Measurements from ENCODE around the gene IPO11. TPM values are rescaled to one million over a fixed set of nuclear protein-coding genes. Genes with fewer than 3 reads are reported as not detected.

The IPO11 gene
- total RNA-seq, 2 donors from 2014 or later = 17.5 to 39.8 TPM

- Histone ChIP-seq H3K9me3 (no peaks in the 10 kb centered on the region), H3K4me1 (no peaks in the 10 kb centered on the region), H3K36me3 (no peaks in the 10 kb centered on the region), H3K4me3 (no peak overlapping the region), H3K27me3 (no peaks in the 10 kb centered on the region), H3K9ac (ENCODE audit: low read depth in 2 of 2, low read length in 2 of 2) (no peak overlapping the region), H3K27ac (no peak overlapping the region)
- TF ChIP-seq, protein P1, sequence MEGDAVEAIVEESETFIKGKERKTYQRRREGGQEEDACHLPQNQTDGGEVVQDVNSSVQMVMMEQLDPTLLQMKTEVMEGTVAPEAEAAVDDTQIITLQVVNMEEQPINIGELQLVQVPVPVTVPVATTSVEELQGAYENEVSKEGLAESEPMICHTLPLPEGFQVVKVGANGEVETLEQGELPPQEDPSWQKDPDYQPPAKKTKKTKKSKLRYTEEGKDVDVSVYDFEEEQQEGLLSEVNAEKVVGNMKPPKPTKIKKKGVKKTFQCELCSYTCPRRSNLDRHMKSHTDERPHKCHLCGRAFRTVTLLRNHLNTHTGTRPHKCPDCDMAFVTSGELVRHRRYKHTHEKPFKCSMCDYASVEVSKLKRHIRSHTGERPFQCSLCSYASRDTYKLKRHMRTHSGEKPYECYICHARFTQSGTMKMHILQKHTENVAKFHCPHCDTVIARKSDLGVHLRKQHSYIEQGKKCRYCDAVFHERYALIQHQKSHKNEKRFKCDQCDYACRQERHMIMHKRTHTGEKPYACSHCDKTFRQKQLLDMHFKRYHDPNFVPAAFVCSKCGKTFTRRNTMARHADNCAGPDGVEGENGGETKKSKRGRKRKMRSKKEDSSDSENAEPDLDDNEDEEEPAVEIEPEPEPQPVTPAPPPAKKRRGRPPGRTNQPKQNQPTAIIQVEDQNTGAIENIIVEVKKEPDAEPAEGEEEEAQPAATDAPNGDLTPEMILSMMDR (IDR thresholded peaks at IDR 0.05) = no peak
- intact Hi-C loops (cut with DNase I) = no loop called here
- no peak for DNase-seq
Observed at GRCh38 chr5:62594364-62594984, 181.9 kb downstream of the IPO11 start.

- Histone ChIP-seq H3K4me3 (no peak overlapping the region), H3K27ac (no peak overlapping the region), H3K9me3 (no peaks in the 10 kb centered on the region), H3K4me1 (no peaks in the 10 kb centered on the region), H3K9ac (ENCODE audit: low read depth in 2 of 2, low read length in 2 of 2) (no peak overlapping the region), H3K36me3 (no peaks in the 10 kb centered on the region), H3K27me3 (no peaks in the 10 kb centered on the region)
- TF ChIP-seq, protein P1 (IDR thresholded peaks at IDR 0.05) = no peak
- DNase-seq = no peak
- intact Hi-C loops (cut with DNase I) = no loop called here
Observed at GRCh38 chr5:62596096-62596495, 183.5 kb downstream of the IPO11 start.

DNA sequence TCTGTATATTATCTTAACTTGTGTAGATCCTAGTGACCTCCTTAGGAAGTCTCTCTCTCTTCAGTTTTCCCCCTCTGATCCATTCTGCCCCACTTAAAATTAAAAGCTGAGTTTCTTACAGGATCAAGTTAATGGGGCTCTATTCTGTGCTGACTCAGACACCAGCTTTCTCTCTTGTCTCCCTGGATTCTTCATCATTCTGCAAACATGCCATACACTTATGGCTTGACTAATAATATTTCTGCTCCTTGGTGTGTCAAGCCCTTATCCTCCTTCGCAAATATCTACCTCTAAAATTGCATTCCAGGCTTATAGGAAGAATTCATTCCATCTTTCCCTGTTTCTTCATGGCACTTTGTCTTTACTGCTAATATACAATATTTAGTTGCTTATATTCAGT lies 184.1 kb downstream of the IPO11 start:
- H3K4me1 ChIP-seq = no peaks in the 10 kb centered on the region
- DNase-seq = no peak
- no peak overlapping the region for H3K4me3 ChIP-seq
- TF ChIP-seq, protein P1 (IDR thresholded peaks at IDR 0.05) = no peak
- no peaks in the 10 kb centered on the region for H3K27me3 ChIP-seq
- no peak overlapping the region for H3K27ac ChIP-seq
- no peak overlapping the region for H3K9ac ChIP-seq (ENCODE audit: low read depth in 2 of 2, low read length in 2 of 2)
- H3K9me3 ChIP-seq = no peaks in the 10 kb centered on the region
- intact Hi-C loops (cut with DNase I) = no loop called here
- H3K36me3 ChIP-seq = no peaks in the 10 kb centered on the region

GRCh38 chr5:62597314-62597713 lies 184.8 kb downstream of the IPO11 start:
- Histone ChIP-seq H3K9ac (ENCODE audit: low read depth in 2 of 2, low read length in 2 of 2) (no peak overlapping the region), H3K4me1 (no peaks in the 10 kb centered on the region), H3K4me3 (no peak overlapping the region), H3K36me3 (no peaks in the 10 kb centered on the region), H3K27me3 (no peaks in the 10 kb centered on the region), H3K9me3 (no peaks in the 10 kb centered on the region), H3K27ac (no peak overlapping the region)
- intact Hi-C loops (cut with DNase I) = no loop called here
- DNase-seq = no peak
- TF ChIP-seq, protein P1 (IDR thresholded peaks at IDR 0.05) = no peak

- TF ChIP-seq, protein P1 (IDR thresholded peaks at IDR 0.05) = no peak
- intact Hi-C loops (cut with DNase I) = no loop called here
- Histone ChIP-seq H3K27me3 (no peaks in the 10 kb centered on the region), H3K4me1 (no peaks in the 10 kb centered on the region), H3K9me3 (no peaks in the 10 kb centered on the region), H3K9ac (ENCODE audit: low read depth in 2 of 2, low read length in 2 of 2) (no peak overlapping the region), H3K36me3 (no peaks in the 10 kb centered on the region), H3K27ac (no peak overlapping the region), H3K4me3 (no peak overlapping the region)
- DNase-seq = no peak
Observed at GRCh38 chr5:62600560-62601252, 188.1 kb downstream of the IPO11 start.
